GM19099 (cell line): ENCODE results near the gene PCDH15.

ENCODE experiments used
- POLR2A ChIP-seq: IDR thresholded peaks from 3 replicates; pipeline ENCODE4 v1.6.1; 2011; ENCODE audit warnings: low read depth; ENCODE audit not compliant: insufficient read length; ENCODE audit errors: extremely low read depth

Gene PCDH15

GRCh38 chr10:54620352-54620751 lies 180.7 kb downstream of the PCDH15 start:
- TF ChIP-seq POLR2A: no peak

GRCh38 chr10:54614072-54614471 lies 187.0 kb downstream of the PCDH15 start:
- no peak for TF ChIP-seq POLR2A

- TF ChIP-seq POLR2A: no peak
Measured at GRCh38 chr10:54613162-54613561, 187.9 kb downstream of the PCDH15 start.

- no peak for TF ChIP-seq POLR2A
Measured at GRCh38 chr10:54609423-54609822, 191.6 kb downstream of the PCDH15 start.

GRCh38 chr10:54607983-54608382 lies 193.0 kb downstream of the PCDH15 start:
- TF ChIP-seq POLR2A: no peak

- no peak for TF ChIP-seq POLR2A
Measured at GRCh38 chr10:54594289-54594688, 206.7 kb downstream of the PCDH15 start.

- no peak for TF ChIP-seq POLR2A
Measured at GRCh38 chr10:54587971-54588370, 213.1 kb downstream of the PCDH15 start.

- no peak for TF ChIP-seq POLR2A
Measured at GRCh38 chr10:54585572-54585971, 215.5 kb downstream of the PCDH15 start.

- TF ChIP-seq POLR2A: no peak
Measured at GRCh38 chr10:54577682-54578081, 223.3 kb downstream of the PCDH15 start.

- no peak for TF ChIP-seq POLR2A
Measured at GRCh38 chr10:54576541-54576940, 224.5 kb downstream of the PCDH15 start.

- no peak for TF ChIP-seq POLR2A
Measured at GRCh38 chr10:54559498-54559897, 241.5 kb downstream of the PCDH15 start.

GRCh38 chr10:54554028-54554427 lies 247.0 kb downstream of the PCDH15 start:
- no peak for TF ChIP-seq POLR2A

- no peak for TF ChIP-seq POLR2A
Measured at GRCh38 chr10:54550016-54550415, 251.0 kb downstream of the PCDH15 start.

GRCh38 chr10:54531296-54531695 lies 269.7 kb downstream of the PCDH15 start:
- no peak for TF ChIP-seq POLR2A

- no peak for TF ChIP-seq POLR2A
Measured at GRCh38 chr10:54530299-54530698, 270.7 kb downstream of the PCDH15 start.

GRCh38 chr10:54525816-54526215 lies 275.2 kb downstream of the PCDH15 start:
- no peak for TF ChIP-seq POLR2A

GRCh38 chr10:54503863-54504262 lies 297.2 kb downstream of the PCDH15 start:
- no peak for TF ChIP-seq POLR2A
